HG03045 (cell line): ENCODE data around the gene CDK19.
"Not testable (repeated sequence)": the region's sequence is repeated elsewhere in the genome, so short reads cannot be mapped to it uniquely, and the experiment has no call there.

ENCODE experiments used
- ATAC-seq: cut with Tn5 transposase; IDR thresholded peaks from one replicate; pipeline ENCODE4 v1.9.1; 2021; ENCODE audit warnings: mild to moderate bottlenecking, moderate library complexity; ENCODE audit not compliant: unreplicated experiment

CDK19 gene

DNA sequence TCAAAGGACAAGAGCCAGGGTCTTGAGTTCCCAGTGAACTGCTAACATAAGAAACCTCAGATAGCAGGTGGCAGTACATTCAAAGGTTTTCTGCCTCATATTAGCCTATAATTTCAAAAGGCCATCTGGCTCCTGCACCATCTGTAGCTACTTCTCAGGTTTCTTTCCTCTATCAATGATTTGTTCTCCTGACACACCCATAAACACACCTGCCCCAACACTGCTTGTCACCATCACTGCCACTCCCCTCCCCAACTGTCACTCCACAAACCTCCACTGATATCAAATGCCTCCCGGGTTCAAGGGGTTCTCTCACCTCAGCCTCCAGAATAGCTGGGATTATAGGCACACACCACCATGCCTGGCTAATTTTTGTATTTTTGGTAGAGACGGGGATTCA lies 186.1 kb downstream of the CDK19 start:
- no peak for ATAC-seq

DNA sequence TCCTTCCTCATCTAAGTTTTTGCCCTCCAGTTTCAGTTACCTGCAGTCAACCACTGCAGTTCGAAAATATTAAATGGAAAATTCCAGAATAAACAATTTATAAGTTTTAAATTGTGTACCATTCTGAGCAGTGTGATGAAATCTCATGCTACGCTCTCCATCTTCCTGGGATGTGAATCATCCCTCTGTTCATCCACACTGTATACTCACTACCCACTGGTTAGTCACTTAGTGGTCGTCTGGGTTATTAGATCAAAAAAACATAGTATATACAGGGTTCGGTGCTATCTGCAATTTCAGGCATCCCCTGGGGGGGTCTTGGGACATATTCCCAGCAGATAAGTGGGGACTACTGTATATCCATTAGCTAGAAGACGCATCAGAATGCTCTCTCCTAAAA lies 186.9 kb downstream of the CDK19 start:
- ATAC-seq = no peak

DNA sequence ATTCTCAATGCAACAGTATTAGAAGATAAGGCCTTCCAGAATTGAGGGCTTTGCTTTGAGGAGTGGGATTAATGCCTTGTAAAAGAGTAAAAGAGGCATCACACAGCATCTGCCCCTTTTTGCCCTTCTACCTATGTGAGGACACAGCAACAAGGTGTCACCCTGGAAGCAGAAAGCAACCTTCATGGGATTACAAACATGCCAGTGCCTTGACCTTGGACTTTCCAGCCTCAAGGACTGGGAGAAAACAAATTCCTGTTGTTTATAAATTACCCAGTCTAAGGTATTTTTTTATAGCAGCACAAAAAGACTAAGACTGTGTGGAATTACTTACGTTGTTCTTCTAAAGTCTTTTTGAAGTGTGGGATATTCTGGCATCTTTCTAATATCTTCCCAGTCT lies 188.8 kb downstream of the CDK19 start:
- ATAC-seq = no peak

DNA sequence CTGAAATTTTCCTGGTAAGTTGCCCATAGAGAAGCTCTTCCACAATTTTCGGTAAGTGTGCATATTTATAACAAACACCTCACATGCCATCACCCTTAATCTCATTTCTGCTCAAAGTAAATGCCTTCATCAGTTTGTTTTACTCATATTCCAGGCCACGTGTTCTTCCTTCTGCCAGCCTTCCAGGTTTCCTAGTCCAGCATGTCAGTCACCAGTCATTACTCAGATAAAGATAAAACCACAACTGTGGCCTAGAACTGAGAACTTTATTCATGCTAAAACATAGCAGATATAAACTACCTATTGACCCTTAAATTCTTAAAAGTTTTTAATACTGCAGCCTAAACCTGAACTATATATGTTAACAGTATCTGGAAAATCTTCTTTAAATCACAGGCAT lies 189.4 kb downstream of the CDK19 start:
- ATAC-seq = no peak

DNA sequence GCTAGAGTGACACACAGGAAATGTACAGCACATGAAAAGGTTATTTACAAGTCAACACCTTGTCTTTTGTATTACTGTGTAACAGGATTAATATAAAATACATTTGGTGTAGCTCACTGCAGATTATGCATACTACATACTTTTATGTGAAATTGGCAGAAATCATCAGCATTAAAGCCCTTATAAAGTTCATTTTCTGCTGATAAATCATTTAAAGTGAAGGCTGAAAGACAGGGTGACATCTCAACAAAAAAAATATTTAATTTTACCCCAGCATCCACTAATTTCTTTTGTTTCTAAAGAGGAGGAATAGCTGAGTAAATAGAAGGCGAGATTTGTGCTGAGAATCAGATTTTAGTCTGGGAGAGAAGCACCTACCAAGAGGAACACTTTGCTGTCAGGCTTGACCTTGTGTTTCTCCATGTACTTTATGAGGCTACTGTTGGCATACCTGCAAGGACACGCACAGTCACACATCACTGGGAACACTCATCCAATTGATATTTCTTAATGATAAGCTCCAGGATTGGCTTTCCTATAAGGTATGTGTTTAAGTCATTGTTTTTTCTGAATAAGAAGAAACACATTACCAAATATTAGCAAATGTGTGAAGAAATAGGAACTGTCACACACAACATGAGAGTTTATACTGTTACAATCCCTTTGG lies 192.2 kb downstream of the CDK19 start:
- no peak for ATAC-seq

DNA sequence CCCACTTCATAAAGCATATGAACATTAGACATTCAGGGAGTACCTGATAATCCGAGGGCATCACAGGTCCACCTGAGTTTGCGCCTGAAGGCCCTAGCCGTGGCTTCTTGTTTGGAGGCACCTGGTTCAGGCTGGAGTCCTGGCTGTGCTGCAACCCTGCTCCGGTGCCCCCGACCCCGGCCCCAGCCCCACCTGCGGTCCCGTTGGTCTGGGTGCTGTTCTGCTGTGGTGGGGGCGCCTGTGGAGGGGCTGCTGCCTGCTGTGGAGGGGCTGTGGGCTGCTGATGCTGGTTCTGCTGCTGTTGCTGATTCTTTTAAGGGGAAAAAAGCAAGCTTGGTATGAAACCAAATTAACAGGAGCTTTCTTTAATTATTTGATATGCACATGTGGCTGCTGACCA lies 194.2 kb downstream of the CDK19 start:
- no peak for ATAC-seq

DNA sequence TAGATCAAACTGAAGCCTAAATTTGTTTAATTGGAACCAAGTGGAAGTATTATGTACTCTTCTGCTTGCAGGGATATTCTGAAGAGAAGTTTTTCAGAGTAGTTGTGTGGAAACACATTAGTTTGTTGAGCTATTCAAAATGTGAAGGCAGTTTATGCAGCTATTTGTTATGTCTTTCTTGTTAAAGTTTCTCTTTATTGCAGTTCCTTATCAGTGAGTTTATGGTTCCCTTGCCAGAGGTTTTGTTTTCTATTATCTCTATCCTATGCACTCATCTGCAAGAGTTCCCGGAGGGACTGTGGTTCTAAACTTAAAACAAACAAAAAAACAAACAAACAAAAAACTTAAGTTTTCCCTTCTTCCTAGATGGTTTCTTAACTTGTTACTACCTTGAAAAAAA lies 195.2 kb downstream of the CDK19 start:
- ATAC-seq = no peak

DNA sequence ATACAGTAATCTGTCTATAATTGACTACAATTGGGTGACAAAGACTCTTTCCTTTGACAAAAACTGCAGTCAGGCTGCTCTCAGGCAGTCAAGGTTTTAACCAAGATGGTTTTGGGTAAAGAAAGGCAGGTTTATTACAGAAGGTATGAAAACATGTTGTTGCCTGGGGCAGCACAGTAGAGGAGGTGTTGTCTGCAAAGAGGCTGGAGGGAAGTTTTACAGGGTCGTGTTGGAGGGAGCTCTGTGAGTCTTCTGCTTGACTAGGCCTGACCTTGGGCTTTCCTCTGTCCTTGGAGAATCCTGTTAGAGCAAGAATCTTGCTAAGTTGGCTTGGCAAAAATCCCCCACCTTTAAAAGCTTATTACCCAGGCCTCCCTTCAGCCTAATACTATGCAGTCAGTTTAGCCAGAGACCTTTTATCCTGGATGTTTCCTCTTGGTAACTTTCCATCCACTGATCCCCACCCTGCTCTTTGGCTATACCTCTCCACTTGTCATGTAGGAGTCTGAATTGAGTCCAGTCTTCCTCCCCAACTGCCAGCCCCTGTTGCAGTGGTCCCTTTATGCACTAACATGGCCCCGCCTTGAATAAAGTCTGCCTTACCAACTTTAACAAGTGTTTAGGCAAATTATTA lies 195.9 kb downstream of the CDK19 start:
- ATAC-seq = no peak

DNA sequence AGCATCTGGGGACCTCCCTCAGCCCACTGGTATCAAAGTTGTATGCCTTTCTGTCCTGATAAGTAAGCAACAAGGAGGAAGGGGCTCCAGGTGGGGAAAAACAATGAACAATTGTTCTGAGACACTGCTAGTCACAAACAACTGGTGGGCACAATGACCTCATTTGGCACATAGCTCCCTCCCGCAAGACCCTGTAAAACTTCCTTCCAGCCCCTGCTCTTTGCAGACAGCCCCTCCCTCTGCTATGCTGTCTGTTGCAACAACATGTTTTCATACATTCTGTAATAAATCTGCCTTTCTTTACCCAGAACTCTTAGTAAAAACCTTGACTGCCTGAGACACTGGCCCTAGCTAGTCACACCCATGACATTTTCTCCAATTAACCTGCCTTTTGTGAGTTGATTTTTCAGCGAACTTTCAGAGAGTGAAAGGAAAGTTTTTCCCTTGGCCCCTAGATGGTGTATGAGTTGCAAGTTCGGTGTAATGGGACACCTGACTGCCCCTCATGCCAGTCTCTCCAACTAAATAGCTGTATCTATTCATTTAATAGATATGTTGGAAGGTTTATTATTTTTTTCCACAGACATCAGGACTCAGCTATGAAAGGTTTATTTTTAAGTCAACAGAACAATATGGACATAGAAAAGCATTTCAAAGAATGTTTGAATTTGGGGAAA lies 196.5 kb downstream of the CDK19 start:
- no peak for ATAC-seq

DNA sequence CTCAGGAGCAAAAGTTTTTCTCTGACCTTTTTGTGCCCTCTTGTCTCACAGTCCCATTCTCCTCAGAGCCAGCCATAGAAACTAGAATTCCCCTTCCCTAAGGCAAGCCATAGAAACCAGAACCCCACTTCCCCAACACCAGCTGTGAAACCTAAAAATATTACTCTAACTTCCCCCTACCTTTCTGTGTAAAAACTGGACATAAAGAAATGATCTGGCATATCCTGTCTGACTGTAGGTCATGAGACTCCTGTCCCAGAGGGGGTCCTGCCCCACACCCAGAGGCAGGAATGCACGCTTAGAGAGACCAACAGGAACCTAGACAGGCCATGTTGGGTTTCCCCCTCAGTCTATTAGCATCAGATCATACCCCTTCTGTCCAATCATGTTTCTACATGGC lies 198.2 kb downstream of the CDK19 start:
- peak; percentile 81 for ATAC-seq

DNA sequence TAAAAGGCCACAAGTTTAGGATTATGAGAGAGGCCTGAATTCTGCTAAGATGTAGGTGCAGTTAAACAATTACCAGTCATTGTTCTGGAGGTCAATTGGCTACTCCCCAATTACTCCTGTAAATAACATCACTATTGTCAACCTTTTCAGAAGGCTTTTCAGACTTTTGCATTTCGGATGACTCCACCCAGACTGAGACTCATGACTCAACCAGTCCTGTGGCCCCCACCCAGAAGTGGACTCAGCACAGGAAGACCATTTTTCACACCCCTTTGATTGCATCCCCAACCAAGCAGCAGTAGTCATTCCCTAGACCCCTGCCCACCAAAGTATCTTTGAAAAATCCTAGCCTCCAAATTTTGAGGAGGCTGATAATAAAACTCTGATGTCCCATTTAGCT lies 199.5 kb downstream of the CDK19 start:
- ATAC-seq = no peak

DNA sequence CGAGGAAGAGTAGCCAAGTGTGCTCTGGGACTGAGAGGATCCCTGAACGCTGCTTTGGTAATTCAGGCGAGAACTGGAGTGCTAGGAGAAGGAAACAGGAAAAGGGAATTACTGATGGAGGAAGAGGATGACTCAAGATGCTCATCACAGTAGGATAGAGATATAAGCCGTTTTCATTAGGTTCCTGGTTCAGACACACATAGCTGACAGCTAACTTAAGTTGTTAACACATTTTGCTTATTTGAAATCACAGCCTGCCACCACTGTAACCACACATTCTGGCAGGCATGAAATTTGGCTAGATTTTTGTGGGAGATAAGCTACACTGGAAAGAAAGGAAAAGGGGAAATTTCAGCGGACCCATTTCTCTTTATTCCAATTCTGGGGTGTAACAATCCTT lies 200.7 kb downstream of the CDK19 start:
- ATAC-seq = no peak

DNA sequence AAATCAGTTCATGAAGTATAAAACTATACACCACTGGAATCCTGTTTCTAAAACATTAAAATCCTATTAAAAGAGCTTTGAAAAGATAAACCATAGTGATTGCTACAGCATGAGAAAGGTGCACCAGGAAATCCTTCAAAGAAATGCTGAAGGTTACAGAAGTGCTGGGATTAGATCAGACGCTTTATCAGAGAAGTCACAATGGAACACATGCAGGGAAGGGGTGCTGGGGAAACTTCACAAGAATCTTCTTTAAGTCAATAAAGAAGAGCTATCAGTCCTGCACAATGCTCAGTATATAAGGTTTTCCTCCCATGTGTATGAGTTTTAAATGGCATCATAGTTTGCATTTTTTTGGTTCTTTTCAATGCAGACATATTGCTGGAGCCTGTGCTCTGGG lies 201.2 kb downstream of the CDK19 start:
- ATAC-seq = no peak

DNA sequence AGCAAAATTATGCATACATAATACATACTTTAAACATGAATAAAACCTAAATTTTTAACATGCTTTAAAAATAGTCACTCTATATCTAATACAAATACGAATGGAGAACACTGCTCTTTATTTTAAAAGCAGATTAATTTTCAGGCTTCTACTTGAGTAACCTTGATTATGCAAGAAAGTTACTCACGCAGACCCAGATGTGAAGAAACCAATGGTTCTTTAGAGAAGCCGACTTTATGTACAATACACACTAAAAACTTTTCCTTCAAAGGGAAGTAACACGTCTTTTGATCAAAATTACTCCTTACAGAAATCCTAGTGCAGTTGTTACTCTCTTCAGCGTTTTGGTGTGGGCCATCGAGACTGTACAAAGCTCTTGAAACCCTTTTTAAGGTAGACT lies 201.9 kb downstream of the CDK19 start:
- ATAC-seq = no peak

DNA sequence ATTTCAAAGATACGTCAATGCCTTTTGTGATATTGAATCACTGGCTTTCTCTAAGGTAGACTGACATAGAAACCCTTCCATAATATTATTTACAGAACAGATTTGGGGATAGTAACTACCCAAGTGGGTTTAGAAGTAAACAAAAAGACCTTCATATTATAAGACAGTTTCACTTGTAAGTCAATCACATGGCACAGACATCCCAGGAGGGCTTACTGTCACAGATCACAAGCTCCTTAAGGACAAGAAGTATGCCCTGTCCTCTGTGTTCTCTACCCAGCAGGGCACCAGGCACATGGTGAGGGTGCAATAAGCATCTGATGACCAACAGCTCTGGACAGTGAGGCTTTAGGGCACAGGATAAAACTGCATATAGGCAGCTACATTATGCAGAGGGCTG lies 203.0 kb downstream of the CDK19 start:
- ATAC-seq = no peak

DNA sequence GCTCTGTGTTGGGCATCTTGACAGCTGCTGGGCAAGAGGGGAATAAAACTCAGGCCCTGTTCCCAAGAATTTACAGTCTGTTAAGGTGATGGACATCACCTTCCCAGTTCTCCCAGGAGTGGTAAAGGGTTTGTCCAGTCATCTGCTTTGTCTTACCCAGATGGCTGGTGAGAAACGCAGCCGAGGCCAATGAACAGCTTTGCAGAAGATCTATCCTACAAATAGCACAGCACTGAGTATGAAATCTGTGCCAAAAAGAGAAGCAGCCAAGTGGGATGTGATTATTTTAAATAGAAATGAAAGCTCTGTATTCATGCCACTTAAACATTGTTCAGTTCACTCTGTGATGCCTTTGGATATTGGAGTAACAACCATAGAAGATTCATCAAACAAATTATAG lies 206.2 kb downstream of the CDK19 start:
- no peak for ATAC-seq

DNA sequence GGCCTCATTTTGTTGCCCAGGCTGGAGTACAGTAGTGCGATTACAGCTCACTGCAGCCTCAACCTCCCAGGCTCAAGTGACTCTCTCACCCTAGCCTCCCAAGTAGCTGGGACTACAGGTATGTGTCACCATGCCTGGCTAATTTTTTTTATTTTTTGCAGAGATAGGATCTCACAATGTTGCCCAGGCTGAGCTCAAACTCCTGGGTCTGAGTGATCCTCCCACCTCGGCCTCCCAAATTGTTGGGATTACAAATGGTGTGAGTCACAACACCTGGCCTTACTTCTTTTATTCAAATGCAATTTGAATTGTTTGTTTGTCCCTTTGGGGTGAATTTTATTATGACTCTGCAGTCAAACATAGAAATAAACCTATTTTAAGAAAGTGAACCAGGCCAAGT lies 207.1 kb downstream of the CDK19 start:
- ATAC-seq = no peak

DNA sequence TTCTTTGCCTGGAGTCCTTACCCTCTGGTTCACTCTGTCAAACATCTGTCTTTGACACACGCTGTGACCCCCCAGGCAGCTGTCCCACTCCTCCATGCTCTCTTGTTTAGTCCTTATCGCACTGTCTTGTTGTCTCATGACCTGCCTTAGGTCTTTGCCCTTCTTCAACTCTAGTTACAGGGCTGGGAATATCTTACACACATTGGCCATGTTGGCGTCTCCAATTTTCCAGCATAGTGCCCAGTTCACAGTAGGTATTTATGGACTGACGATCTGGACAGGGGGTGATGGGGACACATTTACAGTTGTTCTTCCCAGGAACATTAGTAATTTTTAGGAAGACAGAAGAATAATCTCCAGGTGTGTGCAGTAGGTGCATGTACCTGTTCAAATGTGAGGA lies 209.1 kb downstream of the CDK19 start:
- ATAC-seq = no peak

DNA sequence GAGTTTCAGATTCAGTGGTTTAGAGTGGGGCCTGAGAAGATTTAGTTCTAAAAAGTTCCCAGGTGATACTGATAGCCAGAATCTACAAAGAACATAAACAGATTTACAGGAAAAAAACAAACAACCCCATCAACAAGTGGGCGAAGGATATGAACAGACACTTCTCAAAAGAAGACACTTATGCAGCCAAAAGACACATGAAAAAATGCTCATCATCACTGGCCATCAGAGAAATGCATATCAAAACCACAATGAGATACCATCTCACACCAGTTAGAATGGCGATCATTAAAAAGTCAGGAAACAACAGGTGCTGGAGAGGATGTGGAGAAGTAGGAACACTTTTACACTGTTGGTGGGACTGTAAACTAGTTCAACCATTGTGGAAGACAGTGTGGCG lies 214.6 kb downstream of the CDK19 start:
- not testable (repeated sequence) for ATAC-seq

DNA sequence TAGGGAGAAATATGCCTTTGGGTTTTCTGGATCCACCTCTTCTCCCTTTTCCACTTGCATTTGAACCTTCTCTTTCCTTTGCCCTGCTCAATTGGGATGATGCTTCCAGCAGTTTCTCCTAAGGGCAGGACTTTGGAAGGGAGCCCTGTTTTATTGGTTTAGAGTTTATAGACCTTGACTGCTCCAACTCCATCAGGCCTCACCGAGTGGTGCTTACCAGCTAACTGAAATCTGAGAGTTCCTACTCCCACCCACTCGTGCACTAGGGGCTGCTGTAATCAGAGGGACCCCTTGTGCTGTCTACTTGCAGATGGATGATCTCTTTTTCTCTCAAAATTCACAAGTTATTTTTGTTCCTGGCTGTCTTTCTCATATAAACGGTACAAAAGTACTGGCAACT lies 217.5 kb downstream of the CDK19 start:
- ATAC-seq = no peak

DNA sequence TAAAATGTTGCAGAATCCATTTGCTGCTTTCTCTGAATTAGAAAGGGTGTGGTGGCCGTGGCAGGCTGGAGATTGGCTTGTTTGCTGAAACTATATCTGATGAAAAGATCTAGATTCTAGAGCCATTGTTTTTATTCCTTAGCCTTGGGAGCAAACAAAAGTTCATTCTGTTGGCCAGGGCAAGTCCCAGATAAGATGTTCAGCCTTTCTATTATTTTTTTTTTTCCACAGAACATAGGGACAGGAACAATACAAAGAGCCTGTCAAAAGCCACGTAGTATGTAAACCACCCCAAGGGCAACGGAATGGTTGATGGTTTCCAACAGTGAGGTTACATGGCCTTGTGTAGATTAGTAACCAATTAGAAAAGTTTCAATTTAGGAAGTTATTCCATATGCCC lies 218.9 kb downstream of the CDK19 start:
- no peak for ATAC-seq

DNA sequence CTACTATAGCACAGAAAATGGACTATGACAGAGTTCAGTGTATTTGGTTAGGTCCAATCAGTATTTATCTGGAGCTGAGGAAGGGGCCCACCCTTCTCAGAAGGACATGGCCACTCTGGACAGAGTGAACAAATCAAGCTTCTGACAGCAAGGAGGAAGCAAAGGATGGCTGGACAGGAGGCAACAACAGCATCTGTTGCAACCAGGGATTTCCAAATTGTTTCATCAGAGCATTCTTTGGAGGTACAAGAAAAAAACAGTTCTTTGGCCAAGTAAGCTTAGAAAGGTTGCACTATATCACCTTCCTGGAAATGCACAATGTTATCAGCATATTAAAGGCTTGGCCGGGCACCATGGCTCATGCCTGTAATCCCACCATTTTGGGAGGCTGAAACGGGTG lies 220.2 kb downstream of the CDK19 start:
- ATAC-seq = no peak

DNA sequence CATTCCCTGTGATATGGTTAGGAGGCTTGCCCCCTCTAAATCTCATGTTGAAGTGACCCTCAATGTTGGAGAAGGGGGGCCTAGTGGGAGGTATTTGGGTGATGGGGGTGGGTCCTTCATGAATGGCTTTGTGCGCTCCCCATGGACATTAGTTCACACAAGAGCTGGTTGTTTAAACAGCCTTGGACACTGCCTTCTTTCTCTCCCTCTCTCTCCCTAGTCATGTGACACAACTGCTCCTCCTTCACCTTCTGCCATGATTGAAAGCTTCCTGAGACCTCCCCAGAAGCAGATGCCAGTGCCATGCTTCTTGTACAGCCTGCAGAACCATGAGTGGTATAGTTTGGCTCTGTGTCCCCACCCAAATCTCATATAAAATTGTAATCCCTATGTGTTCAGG lies 221.6 kb downstream of the CDK19 start:
- no peak for ATAC-seq
